Measurements from ENCODE around the gene RORC.

The RORC gene

GRCh38 chr1:151825751-151826660, 5.6 kb downstream of the RORC start:
- DNase-seq, result peak; percentile 35

GRCh38 chr1:151825204-151825603, 6.4 kb downstream of the RORC start:
- DNase-seq, result no peak

GRCh38 chr1:151823175-151823574, 8.4 kb downstream of the RORC start:
- DNase-seq, result no peak

GRCh38 chr1:151822404-151822803, 9.2 kb downstream of the RORC start:
- DNase-seq, result peak; percentile 48

- no peak for DNase-seq
Observed at GRCh38 chr1:151820940-151821339, 10.7 kb downstream of the RORC start.

GRCh38 chr1:151819976-151820623, 11.5 kb downstream of the RORC start:
- no peak for DNase-seq

GRCh38 chr1:151819227-151819835, 12.3 kb downstream of the RORC start:
- DNase-seq, result no peak

- no peak for DNase-seq
Observed at GRCh38 chr1:151817353-151817730, 14.3 kb downstream of the RORC start.

- DNase-seq, result no peak
Observed at GRCh38 chr1:151816548-151817352, 14.9 kb downstream of the RORC start.

- no peak for DNase-seq
Observed at GRCh38 chr1:151815716-151816327, 15.8 kb downstream of the RORC start.

GRCh38 chr1:151814971-151815545, 16.5 kb downstream of the RORC start:
- DNase-seq, result no peak

- DNase-seq, result no peak
Observed at GRCh38 chr1:151814426-151814825, 17.2 kb downstream of the RORC start.

- no peak for DNase-seq
Observed at GRCh38 chr1:151813271-151813977, 18.2 kb downstream of the RORC start.

GRCh38 chr1:151811181-151811580, 20.4 kb downstream of the RORC start:
- DNase-seq, result no peak

GRCh38 chr1:151809985-151810556, 21.5 kb downstream of the RORC start:
- no peak for DNase-seq

GRCh38 chr1:151809290-151809984, 22.2 kb downstream of the RORC start:
- no peak for DNase-seq

- no peak for DNase-seq
Observed at GRCh38 chr1:151807766-151808165, 23.8 kb downstream of the RORC start.

GRCh38 chr1:151807131-151807530, 24.5 kb downstream of the RORC start:
- no peak for DNase-seq

GRCh38 chr1:151806170-151806569, 25.4 kb downstream of the RORC start:
- DNase-seq, result no peak

- DNase-seq, result no peak
Observed at GRCh38 chr1:151805066-151805820, 26.4 kb downstream of the RORC start, which contains the start of gene LINGO4. LINGO4 (minus strand) TSS chr1:151805419; CDS start chr1:151802704, 2,715 bp downstream.

Data from stimulated activated CD4-positive, alpha-beta T cell treated with anti-CD3 and anti-CD28 coated beads, Interleukin-12 subunit alpha, Interleukin-12 subunit beta, amount 100 ng/mL, for 4 hours (primary cell).